Tibial nerve (tissue), 4 donors: ENCODE results near the gene CISD3. TPM values are rescaled to one million over a fixed set of nuclear protein-coding genes. Genes with fewer than 3 reads are reported as not detected.

Source experiments
- DNase-seq, 2 donors: peaks; one replicate each; pipeline ENCODE4 v3.0.0-alpha.2; 2019; ENCODE audit warnings: low spot score in 2 of 2
- H3K27ac ChIP-seq, 4 donors: fragments of 200-600 bp; sonication (generic) in 3 of 4; one replicate each; pipeline ENCODE4 v1.5.1; 2017 to 2019; ENCODE audit warnings: mild to moderate bottlenecking in 1 of 4
- H3K27me3 ChIP-seq, 2 donors: fragments of 200-600 bp; sonication (generic) in 1 of 2; one replicate each; pipeline versions ENCODE4 v1.5.1 to v1.6.0; 2017 to 2019
- H3K36me3 ChIP-seq, 3 donors: fragments of 200-600 bp; sonication (generic); one replicate each; pipeline ENCODE4 v1.5.1; 2018 to 2019
- H3K4me1 ChIP-seq, 4 donors: fragments of 200-600 bp; sonication (generic) in 3 of 4; one replicate each; pipeline ENCODE4 v1.5.1; 2017 to 2019
- H3K4me3 ChIP-seq, 4 donors: fragments of 200-600 bp; sonication (generic) in 3 of 4; one replicate each; pipeline ENCODE4 v1.5.1; 2017 to 2019; ENCODE audit warnings: mild to moderate bottlenecking in 1 of 4, moderate library complexity in 1 of 4
- H3K9me3 ChIP-seq, 4 donors: fragments of 200-600 bp; sonication (generic) in 3 of 4; one replicate each; pipeline ENCODE4 v1.5.1; 2017 to 2019
- EP300 ChIP-seq, 2 donors: sonication (generic); formaldehyde crosslinking; IDR thresholded peaks; one replicate each; pipeline ENCODE4 v1.6.1; 2017; ENCODE audit warnings: antibody characterized with exemption in 2 of 2, mild to moderate bottlenecking in 1 of 2
- POLR2A ChIP-seq, 2 donors: fragments of 450-650 bp; IDR thresholded peaks; one replicate each; pipeline ENCODE4 v1.6.1; 2017; ENCODE audit warnings: antibody characterized with exemption in 2 of 2, mild to moderate bottlenecking in 2 of 2, moderate library complexity in 2 of 2
- WGBS, 2 donors: methylation state at CpG; one replicate each; pipeline ENCODE4 v1.1.5; 2018; 5-methylcytosine and 5-hydroxymethylcytosine counted together
- total RNA-seq, 4 donors: library from RNA; depleted of rRNA; stranded (reverse); fragments of >200 nt; gene quantifications; one replicate each; pipeline ENCODE4 v1.1.0, GENCODE V29; 2016
- TF ChIP-seq, protein P1 (sequence below), 5 experiments: fragments of 200-600 bp in 3 of 5; fragments of 450-650 bp in 2 of 5; sonication (generic) in 3 of 5; IDR thresholded peaks; one replicate each; pipeline ENCODE4 v1.5.1; 2016 to 2019; ENCODE audit warnings: antibody characterized with exemption in 5 of 5, mild to moderate bottlenecking in 3 of 5, moderate library complexity in 2 of 5

CISD3 gene
- total RNA-seq, 4 donors from 2014 or later = 10.2 to 19.2 (median 16.5) TPM

DNA sequence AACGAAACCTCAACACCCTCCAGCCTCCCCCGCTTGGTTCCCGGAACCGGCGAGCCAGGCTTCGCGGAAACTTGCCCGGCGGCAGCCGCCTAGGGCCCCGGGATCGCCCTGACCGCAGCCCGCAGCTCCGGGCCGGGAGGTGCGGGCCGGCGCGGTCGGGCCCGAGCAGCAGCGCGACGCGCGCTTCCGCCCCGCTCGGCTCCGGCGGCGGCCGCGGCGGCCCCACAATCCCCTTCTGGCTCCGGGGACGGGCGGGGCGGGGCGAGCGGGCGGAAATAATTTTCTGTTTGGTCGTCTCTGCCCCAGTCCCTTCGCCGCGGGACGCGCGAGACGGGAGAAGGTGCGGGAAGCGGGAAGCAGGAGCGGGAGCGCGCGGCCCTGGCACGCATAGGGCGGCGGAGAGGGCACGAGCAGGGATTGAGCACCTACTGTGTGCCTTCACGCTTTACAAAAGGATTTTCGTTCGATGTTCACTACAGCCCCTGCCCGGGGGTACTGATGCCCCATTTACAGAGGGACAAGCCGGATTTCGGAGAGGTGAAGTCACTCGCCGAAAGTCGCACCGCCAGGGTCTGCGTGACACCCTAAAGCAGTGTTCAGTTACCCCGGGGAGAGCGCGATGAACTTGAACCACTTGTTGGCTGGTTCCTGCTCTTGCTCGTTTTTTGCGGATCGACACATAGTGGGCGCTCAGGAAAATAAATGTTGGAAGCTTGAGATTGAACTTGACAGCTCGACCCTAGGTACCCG is 27.8 kb upstream of the CISD3 start:
- peak; percentile 78 to 81 for DNase-seq
- Histone ChIP-seq H3K27ac (peak overlapping the region; percentile 73 to 98 (median 97)), H3K36me3 (peaks cover 0 to 1% (median 0%) of the 10 kb centered on the region in 3 donors), H3K9me3 (no peaks in the 10 kb centered on the region), H3K27me3 (no peaks in the 10 kb centered on the region), H3K4me3 (peak overlapping the region; percentile 66 to 92 (median 81)), H3K4me1 (peaks cover 0 to 58% (median 20%) of the 10 kb centered on the region in 4 donors)
- TF ChIP-seq EP300 (IDR thresholded peaks at IDR 0.05) (peak in 1 of 2 donors; percentile 93), POLR2A (IDR thresholded peaks at IDR 0.05) (peak; percentile 54 to 76)
- TF ChIP-seq, protein P1, sequence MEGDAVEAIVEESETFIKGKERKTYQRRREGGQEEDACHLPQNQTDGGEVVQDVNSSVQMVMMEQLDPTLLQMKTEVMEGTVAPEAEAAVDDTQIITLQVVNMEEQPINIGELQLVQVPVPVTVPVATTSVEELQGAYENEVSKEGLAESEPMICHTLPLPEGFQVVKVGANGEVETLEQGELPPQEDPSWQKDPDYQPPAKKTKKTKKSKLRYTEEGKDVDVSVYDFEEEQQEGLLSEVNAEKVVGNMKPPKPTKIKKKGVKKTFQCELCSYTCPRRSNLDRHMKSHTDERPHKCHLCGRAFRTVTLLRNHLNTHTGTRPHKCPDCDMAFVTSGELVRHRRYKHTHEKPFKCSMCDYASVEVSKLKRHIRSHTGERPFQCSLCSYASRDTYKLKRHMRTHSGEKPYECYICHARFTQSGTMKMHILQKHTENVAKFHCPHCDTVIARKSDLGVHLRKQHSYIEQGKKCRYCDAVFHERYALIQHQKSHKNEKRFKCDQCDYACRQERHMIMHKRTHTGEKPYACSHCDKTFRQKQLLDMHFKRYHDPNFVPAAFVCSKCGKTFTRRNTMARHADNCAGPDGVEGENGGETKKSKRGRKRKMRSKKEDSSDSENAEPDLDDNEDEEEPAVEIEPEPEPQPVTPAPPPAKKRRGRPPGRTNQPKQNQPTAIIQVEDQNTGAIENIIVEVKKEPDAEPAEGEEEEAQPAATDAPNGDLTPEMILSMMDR (IDR thresholded peaks at IDR 0.05) = peak in 1 of 5 experiments; percentile 33
- 1% methylated on average over 47 to 59 of the region's 81 CpGs for WGBS, 2 donors

DNA sequence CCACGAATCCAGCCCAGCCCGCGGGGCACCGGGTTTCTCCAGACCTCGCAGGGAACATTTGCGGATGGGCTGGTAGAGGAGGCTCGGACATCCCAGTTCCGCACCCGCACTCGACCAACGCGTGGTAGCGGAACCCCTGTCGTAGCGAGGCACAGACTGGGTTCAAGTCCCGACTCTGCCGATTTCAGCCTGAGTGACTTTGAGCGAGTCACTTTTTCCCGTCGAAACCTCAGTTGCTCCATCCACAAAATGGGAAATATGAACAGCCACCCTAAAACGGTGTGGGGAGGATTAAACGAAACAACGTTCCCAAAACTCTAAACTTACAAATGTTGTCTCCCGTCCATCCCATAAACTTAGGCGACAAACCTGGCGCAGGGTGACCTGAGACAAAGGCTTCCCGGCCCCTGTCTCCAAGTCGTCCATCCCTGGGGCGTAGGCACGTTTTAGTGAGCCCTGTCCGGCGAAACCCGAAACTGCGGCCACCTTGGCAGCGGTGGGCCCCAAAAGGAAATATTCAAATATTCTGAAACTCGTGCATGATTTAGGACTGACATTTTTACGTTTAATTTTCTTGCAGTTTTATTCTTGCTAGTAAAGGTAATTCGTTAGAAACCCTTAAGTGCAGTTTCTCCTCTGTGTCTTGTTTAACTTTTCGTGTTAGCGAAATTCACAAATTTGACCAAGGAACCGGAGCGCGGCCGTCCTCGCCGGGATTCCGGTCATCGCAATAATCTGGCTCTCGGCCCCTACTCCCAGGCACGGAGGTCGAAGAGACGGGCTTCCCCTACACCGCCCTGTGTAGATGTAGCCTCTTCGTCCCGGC is 27.0 kb upstream of the CISD3 start:
- 4 to 5% methylated on average over 46 to 54 of the region's 55 CpGs for WGBS, 2 donors
- Histone ChIP-seq H3K27me3 (no peaks in the 10 kb centered on the region), H3K27ac (peak overlapping the region; percentile 71 to 98 (median 97)), H3K9me3 (no peaks in the 10 kb centered on the region), H3K36me3 (peaks cover 0 to 9% (median 0%) of the 10 kb centered on the region in 3 donors), H3K4me1 (peaks cover 0 to 62% (median 21%) of the 10 kb centered on the region in 4 donors), H3K4me3 (peak overlapping the region; percentile 66 to 92 (median 81))
- TF ChIP-seq, protein P1 (IDR thresholded peaks at IDR 0.05) = no peak
- no peak for TF ChIP-seq POLR2A (IDR thresholded peaks at IDR 0.05)
- no peak for TF ChIP-seq EP300 (IDR thresholded peaks at IDR 0.05)
- no peak for DNase-seq

DNA sequence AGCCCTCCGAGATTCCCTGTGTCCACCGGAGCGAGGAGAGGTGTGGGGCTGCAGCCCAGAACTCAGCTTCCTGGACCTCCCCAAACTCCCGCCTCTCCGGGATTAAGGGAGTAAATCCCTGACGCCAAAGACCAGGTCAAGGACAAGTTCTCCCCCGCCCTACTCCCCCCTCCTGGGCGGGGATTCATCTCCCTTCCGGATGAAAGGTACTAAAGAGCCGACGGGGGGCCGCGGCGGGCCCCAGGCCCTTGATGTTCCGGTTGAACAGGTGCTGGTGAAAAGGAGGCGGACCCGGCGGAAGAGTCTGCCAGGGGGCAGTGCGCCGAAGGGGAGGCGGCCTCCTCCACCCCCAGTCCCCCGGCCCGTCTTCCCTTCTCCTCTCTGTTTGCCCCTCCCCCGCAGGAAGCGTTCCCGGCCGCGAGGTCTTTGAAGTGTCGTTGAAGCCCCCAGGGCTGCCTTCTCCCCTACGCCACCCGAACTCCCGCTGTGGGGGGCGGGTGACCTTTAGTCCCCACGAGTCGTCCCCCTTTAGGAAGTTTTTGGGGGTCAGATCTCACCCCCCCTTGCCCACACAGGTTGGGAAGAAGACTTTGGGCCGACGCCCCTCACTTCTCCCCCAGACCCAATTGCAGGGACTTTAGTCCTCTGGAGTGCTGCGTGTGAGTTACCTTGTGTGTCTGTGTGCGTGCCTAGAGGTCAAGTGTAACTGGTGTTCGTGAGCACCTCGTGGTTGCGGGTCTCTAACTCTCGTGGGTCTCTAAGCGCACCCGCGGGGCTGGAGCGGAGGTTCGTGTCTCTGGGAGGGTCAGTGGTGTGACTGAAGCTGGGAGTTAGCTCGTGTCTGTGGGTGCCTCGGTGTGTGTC is 26.2 kb upstream of the CISD3 start:
- Histone ChIP-seq H3K27ac (peak overlapping the region; percentile 89 to 98 (median 97)), H3K9me3 (no peaks in the 10 kb centered on the region), H3K4me3 (peak overlapping the region; percentile 66 to 92 (median 81)), H3K4me1 (peaks cover 0 to 60% (median 21%) of the 10 kb centered on the region in 4 donors), H3K27me3 (no peaks in the 10 kb centered on the region), H3K36me3 (peaks cover 0 to 14% (median 0%) of the 10 kb centered on the region in 3 donors)
- 0 to 1% methylated on average over 34 to 48 of the region's 50 CpGs for WGBS, 2 donors
- TF ChIP-seq, protein P1 (IDR thresholded peaks at IDR 0.05) = no peak
- TF ChIP-seq POLR2A (IDR thresholded peaks at IDR 0.05) (peak in 1 of 2 donors; percentile 26), EP300 (IDR thresholded peaks at IDR 0.05) (peak in 1 of 2 donors; percentile 30)
- peak; percentile 57 to 70 for DNase-seq

DNA sequence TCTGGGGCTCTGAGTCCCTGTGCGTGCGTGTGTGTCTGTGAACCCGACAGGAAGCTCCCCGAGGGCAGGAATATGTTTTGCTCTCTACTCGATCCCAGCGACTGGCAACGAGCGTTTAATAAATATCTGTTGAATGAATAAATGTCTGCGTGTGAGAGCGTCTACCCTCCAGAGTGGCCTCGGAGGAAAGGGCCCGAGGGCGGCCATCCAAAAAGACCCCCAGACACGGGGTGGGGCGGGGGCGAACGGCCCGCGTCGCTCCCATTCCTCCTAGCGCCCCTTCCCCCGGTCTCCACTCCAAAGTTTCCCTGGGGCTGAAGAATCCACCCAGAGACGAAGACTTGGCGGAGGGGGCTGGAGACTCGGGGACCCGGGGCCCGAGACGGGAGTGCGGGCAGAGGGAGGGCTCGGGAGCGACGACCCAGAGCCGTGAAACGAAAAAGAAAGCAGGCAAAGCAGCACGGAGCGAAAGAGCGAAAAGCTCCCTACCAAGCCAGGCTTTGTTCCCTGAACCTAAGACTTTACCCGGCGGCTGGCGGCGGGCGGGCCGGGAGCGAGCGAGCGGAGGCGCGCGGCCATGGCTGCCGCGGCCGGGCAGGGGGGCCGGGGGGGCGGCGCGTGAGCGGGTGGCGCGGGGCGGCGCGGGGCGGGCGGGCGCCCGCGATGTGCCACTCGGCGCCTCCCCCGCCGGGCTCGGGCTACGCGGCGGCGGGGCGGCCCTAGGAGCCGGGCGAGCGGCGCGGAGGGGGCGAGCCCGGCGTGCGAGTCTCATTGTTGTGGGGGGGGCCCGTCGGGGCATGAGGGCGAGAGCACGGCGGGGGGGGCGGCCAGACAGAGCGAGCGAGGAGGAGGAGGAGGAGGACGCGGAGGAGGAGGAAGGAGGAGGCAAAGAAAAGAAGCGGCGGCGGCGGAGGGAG is 25.3 kb upstream of the CISD3 start, which contains the start of gene MLLT6:
Gene MLLT6, plus strand, starts transcription at position 668 of the 917 bp plus-strand sequence. CDS start 360 bp downstream, outside the sequence.
- 0 to 1% methylated on average over 49 to 59 of the region's 100 CpGs for whole genome bisulfite sequencing, 2 donors
- Histone ChIP-seq H3K4me1 (peaks cover 0 to 51% (median 21%) of the 10 kb centered on the region in 4 donors), H3K27me3 (no peaks in the 10 kb centered on the region), H3K36me3 (peaks cover 0 to 23% (median 0%) of the 10 kb centered on the region in 3 donors), H3K27ac (peak within 1 kb of the TSS; percentile 92 to 98 (median 97)), H3K4me3 (peak within 1 kb of the TSS; percentile 66 to 92 (median 83)), H3K9me3 (no peaks in the 10 kb centered on the region)
- DNase-seq = peak; percentile 72
- TF ChIP-seq, protein P1 (IDR thresholded peaks at IDR 0.05) = no peak
- TF ChIP-seq POLR2A (IDR thresholded peaks at IDR 0.05) (peak in 1 of 2 donors; percentile 45), EP300 (IDR thresholded peaks at IDR 0.05) (peak in 1 of 2 donors; percentile 59)
